MM.1S (cell line): ENCODE data around the gene PPM1M.

Experiments used
- CTCF ChIP-seq: fragments of 300-600 bp; sonication (generic); IDR thresholded peaks from 2 replicates; pipeline ENCODE4 v1.5.1; 2016; ENCODE audit warnings: antibody characterized with exemption, low read length, mixed read lengths
- EZH2phosphoT487 ChIP-seq: fragments of 300-600 bp; sonication (generic); IDR thresholded peaks from 2 replicates; pipeline ENCODE4 v1.6.1; 2018; ENCODE audit warnings: antibody characterized with exemption, low read length

GRCh38 chr3:52195823-52196331 lies 49.7 kb upstream of the PPM1M start:
- TF ChIP-seq CTCF (no peak), EZH2phosphoT487 (no peak)
